HG02623 (cell line): Measurements from ENCODE around the gene EBF3.

Experiments
- ATAC-seq: cut with Tn5 transposase; IDR thresholded peaks from one replicate; pipeline ENCODE4 v1.9.1; 2021; ENCODE audit warnings: moderate library complexity; ENCODE audit not compliant: unreplicated experiment

EBF3 gene

DNA sequence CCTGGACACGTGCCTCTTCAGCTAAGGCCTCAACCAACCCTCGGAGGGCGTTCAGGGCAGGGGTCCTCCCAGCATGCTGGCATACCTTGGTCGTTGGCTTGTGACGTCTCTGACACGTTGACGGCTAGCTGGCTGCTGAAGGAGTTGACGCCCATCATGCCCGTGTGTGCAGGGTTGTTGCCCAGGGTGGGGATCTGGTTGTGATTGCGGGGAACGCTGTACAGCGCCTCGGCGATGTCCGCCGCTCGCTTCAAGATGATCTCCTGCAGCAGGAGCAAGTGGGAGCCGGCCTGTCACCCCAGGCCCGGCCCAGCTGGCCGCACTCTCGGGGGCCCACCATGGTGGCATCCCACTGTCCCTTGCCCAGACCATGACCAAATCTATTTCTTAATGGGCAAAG is 122.0 kb downstream of the EBF3 start:
- ATAC-seq, result no peak

DNA sequence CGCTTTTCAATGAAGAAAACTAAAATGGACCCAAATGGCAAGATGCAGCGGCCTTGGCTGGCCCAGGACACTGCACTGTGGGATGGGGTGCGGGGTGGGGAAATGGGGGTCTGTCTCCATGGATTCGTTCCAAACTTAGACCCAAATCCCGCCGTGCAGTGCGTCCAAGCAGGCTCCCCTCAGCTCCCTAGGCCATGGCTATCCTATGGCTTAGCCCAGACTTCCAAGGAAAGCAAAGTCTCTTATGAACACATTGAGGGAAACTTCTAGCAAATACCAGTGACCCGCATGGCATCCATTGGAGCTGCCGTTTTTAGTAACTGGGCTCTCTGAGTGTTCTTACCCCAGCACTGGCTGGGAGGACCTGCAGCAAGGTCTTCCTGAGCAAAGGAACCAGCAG is 122.5 kb downstream of the EBF3 start:
- no peak for ATAC-seq

DNA sequence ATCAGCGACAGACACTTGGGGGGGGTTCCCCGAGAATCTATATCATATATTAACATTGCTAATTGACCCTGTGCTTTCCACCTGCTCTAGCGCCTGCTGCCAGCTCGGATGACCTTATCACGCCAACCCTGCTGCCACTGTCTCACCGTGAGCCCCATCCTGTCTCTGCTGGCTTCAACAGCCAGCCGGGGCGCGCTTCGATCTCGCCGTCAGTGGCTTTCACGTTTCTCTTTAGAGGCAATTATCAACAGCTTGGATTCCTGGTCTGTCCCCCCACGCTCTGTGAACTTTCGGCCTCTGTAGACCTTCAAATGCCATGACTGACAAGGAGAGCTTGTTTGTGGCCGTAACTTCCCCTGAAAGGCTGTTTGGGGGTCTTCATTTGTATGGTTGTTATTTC is 123.0 kb downstream of the EBF3 start:
- no peak for ATAC-seq

DNA sequence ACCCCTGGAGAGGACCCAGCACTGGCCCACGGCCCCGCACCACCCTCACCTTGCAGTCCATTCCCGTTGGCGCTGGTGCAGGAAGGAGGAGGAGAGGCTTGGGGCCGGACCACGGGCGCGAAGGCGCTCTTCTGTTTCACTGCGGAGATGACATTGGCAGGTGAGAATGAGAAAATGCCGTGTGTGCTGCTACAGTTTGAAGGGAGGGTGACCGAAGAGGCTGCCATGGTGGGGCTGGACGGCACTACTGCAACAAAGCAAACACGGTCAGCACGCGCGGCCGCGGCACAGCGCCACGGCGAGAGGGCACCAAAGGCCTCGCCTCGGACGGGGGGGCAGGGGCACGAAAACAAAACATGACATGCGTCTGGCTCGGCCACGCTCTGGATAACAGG is 123.9 kb downstream of the EBF3 start:
- no peak for ATAC-seq

DNA sequence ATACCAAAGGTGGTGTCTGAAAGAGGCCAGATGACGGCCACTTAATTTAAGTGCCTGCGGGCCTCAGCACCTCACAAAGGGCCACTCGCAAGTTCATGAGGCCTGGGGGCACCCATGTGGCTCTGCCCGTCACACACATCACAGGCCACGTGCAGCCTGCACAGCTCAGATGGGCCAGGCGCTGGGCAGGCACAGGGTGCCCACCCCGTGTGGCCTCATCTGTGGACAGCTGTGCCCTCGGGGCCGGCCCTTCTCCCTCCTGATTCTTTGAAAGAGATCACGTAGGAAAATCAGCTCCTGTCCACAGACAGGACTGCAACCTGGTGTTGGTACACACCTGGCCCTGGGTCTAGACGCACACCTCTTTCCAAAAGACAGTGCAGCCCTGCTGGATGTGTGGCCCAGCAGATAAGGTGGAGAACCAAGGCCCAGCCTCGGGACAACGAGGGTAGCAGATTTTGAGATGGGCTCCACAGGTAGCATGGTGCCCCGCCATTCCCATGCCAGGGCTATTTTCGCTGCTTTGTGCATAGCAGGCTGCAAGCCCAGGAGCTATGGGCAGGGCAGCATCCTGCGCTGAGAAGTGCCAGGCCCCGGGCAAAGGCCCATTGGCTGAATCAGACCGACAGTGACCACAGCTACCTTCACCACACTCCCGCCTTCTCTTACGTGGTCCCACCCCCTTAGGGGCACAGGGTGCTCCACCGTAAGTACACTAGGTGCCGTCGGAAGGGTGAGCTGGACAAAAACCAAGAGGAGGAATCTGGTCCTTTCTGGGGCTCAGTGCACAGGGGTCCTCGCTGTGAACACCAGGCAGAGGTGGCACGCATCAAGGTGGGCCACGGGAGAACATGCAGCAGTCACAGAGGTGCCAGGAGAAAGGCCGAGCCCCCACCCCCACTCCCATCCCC is 124.5 kb downstream of the EBF3 start:
- ATAC-seq, result no peak

DNA sequence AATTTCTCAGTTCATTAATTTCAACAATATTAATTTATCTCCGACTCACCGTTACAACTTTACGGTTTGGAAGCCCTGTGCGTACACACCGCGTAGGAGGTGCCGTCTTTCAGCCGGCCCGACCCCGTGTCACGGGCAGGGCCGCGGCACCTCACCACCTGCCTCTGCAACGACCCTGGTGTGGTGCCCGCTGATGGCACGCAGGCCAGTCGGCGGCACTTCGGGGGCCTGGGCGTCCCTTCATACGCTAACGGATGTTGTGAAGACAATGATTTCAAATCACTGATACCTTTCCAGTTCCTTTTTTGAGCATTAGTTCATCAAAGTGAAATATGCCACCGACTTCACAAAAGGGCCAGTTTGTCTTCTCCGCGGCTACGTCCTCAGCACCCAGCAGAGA is 125.3 kb downstream of the EBF3 start:
- no peak for ATAC-seq

DNA sequence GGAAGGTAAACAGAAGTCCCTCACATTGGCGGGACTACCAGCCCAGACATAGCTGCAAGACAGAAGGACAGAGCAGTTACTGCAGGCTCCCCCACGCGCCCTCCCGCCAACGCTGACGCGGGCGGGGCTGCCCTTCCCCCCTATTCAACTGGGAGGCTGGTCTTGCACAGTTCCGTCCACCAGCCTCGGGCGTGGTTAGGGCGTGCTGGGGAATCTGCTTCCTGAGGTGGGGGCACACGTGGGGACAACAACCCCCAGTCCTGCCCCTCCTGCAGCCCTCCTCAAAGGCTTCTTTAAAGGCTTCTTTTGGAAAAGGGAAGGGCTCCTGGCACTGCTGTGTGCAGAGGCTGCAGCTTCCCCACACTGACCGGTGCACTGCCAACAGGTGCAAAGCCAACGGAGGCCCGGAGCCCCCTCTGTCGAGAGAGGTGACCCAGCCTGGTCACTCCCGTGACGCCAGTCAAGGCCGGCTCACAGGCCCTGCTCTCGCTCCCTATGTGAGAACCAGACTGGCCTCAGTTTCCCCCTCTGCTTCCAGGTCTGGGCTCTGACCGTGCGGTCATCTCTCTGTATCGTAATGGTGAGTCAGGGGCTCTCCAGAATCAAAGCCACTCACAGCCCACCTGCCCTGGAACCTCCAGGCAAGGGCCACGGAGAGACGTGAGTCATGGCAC is 126.0 kb downstream of the EBF3 start:
- ATAC-seq, result no peak

DNA sequence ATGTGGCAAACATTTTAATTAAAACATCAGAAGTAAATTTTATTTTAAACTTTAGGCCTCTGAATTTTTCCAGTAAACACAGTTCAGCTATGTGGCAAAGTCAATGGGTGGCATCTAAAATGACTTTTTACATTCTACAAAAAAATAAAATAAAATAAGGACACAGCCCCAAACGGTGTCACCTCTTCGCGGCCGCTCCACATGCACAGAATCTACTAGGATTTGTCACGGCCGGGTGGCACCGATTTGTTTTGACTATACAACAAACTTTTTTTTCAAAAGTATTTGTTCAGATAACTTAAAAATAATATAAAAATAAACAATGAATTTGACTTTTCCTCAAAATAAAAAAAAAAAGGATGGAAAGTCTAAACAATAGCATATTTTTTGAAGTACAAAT is 127.8 kb downstream of the EBF3 start:
- no peak for ATAC-seq

DNA sequence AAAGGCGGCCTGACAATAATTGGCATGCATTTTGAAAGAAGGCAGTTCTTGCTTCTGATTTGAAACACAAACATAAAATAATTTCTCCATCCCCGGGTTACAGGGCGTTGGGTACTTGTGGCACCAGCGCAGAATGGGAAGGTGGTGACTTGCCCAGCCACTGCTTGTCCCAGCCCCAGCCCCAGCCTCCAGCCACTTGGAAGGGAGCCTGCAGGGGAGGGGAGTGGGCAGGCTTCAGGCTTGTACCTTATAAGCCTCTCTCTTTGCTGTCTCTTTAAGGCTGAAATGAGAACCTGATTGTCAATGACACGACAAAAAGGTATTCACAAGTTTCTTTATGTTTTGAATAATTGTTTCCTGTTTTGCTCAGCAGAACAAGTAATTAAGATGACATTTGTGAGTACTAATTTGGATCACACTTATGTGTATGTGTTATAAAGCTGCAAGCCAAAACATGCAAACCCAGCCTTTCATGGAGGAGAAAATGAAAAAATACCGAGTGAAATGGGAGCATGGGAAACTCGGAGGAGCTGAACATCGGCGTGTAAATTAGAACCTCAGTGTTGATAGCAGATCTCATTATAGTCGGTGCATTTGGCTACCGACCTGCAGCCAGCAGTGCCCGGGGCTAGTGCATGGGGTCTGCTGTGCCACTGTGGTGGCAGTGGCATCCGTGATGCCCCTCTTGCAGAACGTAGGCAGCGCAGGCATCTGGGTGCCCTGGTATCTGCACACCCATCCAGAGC is 129.9 kb downstream of the EBF3 start:
- ATAC-seq, result no peak

DNA sequence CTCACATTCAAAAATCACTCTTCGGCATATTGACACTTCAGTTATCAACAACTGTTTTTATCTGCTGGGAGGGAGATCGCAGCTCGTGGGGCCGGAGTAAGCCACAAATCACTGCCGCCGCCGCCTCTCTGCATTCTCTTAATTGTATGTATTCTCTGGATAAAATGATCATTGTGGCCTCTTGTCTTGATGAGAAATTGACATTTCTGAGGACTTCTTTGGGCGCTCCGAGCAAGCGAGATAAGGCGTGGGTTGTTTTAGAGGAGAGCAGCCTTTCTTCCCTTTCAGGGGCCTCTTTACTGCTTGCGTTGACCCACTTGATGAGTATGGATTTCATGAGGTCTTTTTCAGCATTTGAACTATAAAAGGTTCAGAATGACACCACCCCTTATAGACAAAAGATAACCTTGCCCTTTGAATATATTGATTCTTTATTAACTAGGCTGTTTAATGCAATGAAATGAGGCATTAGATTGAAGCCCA is 130.6 kb downstream of the EBF3 start:
- no peak for ATAC-seq

DNA sequence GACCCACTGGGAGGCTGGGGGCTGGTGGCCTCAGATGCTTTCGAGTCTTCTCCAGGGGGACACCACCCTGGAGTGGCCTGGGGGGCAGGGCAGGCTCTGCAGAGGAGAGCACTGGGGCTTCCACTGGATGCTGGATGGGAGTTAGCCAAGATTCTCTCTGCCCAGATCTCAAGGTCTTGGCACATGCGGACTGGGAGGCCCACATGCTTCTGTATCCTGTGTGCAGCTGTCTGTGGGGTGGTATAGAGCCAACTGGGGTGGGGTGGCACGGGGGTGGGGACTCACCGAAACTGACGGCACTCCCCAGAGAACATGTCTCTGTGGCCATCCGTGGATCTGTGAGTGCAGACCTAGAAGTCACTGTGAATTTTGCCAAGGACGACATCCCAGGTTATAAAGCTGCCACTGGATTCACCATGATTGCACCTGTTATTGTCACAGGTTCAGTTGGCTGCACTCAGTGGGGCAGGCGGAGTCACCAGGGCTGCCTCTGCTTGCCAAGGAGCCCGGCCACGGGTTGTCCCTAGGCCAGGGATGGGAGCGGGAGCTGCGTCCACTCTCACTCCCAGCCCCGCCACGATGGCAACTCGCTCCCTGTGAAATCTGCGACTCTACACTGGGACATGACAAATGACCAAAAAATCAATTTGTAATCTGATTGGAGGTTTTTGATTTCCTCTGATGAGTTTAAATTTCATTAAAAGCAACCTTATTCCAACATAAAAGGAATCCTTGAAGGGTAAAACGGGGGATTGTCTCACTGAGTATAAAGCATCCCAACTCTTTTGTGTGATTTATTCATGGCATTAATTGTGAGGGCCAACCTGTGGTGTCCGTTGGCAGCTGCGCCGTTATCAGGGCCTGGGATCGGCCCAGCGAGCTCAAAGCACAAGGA is 131.3 kb downstream of the EBF3 start:
- ATAC-seq, result no peak

DNA sequence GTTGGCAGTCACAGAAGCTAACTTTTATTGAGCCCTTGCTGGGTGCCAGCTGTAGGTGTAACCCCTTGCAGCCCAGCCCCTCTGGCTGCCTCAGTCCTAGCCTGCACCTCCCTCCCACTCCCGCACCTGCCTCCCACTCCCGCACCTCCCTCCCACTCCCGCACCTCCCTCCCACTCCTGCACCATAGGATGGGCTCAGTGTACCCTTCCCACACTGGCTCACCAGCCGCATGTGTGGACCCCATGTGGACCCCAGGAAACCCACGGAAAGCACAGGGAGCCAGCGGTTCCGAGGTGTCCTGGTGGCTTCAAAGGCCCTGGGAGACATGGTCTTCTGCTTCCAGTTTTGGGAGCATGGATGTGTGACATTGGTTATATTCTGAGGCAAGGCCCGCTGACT is 132.9 kb downstream of the EBF3 start:
- ATAC-seq, result no peak

DNA sequence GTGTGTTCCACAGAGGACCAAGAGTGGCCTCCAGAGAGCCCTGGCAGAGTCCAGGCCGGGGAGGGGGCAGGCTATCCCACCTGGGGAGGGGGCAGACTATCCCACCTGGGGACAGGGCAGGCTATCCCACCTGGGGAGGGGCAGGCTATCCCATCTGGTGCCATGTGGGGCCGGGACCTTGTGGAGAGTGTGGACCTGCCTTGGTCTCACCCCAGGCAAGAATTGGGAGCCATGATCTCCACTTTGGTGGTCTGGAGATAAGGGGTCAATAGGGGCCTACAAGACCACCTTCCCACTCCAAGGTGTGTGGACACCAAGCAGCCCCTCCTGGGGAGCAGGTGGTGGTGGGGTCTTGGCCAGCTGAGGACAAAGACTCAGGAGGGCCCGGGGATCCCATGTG is 138.2 kb downstream of the EBF3 start:
- no peak for ATAC-seq

DNA sequence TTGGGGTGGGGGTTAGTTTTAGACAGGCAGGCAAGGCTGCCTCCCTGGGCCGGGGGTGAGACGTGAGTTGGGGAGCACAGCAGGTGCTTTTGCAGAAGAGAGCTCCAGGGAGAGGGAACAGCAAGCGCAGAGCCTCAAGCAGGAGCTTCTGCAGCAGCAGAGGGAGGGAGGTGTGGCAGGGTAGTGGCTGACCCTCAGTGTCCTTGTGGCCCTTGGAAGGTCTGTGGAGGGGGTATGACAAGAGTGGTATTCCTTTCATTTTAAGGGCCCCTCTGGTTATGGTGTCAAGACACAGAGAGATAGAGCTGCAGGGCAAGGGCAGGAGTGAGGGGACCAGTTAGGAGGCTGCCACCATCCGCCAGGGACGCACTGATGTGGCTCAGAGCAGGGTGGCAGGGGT is 138.9 kb downstream of the EBF3 start:
- no peak for ATAC-seq

DNA sequence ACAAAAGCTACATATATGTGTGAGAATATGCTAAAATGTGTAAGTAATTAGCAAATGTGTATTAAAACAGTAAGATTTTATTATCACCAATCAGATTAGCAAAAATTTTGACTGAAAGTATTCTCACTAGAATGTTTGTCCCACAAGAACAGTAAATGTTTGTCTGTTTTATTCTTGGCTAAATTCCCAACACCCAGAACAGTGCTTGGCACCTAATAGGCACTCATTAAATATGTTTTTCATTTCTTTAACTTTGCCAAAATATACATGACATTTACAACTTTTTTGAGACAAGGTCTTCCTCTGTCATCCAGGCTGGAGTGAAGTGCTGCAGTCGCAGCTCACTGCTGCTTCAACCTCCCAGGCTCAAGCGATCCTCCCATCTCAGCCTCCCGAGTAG is 143.6 kb downstream of the EBF3 start:
- ATAC-seq, result no peak

DNA sequence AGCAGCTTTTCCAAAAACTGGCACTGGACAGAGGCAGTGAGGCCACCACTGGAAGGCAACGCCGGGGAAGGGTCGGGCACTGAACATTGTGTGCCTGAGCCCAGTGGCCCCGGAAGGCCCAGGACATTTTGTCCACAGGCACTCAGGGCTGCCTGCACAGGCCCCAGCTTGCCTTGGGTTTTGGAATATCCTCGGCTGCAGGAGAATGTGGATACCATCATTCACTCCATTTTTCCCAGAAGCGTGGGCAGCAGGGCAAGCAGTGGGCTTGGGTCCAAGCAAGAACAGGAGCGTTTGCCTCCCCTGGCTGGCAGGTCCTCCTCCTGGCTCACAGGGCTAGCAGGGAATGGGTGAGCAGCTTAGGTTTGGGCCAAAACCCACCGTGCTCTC is 147.4 kb downstream of the EBF3 start:
- ATAC-seq, result no peak

DNA sequence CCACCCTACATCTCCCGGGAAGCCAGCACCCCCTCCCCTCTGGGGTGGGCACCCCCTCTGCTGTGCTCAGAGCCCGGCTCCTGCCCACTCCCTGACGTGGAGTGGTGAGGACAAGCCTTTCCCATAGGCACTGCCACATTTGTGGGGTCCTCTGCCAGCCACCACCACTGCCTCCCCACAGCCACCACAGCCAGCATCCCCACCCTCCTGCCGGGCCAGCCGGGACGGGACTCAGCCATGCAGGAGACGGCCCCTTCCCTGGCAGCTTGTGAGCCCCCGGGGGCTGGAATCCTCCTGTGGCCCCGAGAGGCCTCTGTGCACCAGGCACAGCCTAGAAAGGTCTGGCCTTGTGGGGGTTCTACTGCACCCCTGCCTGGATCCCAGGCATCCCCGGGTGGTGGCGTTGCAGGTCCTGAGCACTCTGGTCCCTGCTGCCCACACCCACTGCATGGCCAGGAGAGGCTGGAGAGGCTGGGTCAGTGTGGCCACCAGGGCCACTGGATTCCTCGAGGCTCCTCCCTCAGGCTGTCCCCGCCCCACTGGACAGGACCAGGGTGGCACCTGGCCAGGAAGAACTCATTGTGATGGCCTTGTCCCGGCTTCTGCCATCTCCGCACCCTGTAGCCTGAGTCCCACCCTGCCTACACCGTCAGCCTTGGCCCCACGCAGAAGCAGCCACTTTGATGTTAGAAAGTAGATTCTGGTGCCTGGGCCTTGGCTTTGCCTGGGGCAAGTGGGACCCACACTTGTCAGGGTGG is 148.0 kb downstream of the EBF3 start:
- no peak for ATAC-seq

DNA sequence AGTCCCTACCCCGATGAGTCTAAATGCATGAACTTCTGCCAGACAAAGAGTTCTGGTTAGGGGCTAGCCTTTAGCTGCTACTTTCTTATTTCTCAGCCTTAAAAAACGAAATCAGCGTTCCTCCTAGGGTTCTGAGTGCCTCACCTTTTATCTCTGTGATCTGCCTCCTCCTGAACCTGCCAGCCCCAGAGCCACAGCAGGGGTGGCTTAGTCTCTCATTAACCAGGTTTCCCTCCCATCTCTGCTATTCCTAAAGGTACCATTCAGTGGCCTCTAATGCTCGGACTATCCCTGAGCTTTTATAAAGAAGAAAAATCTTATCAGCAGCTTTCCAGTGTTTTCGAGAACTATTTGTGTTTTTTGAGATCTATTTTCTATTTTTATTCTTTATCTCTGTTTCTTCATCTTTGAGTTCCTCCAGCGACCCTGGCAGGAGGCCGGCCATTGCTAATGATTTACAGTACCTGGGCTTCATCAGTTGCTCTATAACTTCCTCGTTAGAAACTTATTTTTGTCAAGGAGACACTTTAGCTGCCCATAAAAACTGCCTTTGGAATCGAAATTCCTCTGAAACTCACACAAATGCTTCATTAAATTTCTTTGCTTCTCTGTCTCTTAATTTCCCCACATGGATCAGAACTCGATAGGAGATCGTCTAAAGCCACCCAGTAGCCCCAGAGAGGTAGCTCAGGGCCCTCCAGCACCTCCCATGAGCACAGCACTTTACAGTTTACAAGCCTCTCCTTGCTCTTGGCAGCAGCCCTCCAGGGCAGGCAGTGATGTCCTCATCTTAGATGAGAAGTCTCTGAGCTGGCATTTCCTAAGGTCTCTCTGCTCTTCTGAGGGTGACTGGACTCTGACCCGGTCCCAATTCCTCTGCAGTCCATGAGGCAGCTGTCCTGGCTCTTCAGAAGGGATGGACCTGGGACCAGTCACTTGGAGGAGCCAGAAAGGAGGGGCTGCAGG is 149.1 kb downstream of the EBF3 start:
- ATAC-seq, result no peak

DNA sequence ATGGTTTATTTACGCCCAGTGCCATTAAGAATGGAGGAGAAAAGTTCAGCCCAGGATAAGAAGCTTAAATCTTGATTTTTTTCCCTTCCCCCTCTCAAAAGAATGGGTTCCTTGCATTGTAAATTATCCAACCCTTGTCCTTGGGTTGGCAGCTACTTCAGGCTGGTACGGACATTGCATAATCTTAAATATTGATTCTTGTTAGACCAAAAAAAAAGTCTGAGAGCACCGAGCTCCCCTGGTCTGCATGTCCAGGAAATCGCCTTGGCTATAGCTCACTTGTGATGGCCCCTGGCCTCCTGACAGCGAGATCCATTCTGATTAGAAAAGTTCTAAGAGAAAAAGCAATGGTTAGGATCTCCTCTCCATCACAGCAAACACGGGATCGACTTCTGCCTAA is 151.7 kb downstream of the EBF3 start:
- ATAC-seq, result no peak
